ENCODE data around the gene CAPN14.

Gene CAPN14

GRCh38 chr2:31139671-31140070, 77.6 kb downstream of the CAPN14 start:
- Histone ChIP-seq H3K9me3 (ENCODE audit: control insufficient read depth, insufficient read depth, low read length) (peaks cover 2% of the 10 kb centered on the region), H3K9ac (ENCODE audit: low read depth, low read length) (no peak overlapping the region), H3K4me1 (ENCODE audit: insufficient read depth, low read length) (no peaks in the 10 kb centered on the region), H3K36me3 (ENCODE audit: insufficient read depth, low read length) (no peaks in the 10 kb centered on the region)

- Histone ChIP-seq H3K9ac (ENCODE audit: low read depth, low read length) (peak within 1 kb of the TSS; percentile 52), H3K36me3 (ENCODE audit: insufficient read depth, low read length) (no peaks in the 10 kb centered on the region), H3K9me3 (ENCODE audit: control insufficient read depth, insufficient read depth, low read length) (peaks cover 2% of the 10 kb centered on the region), H3K4me1 (ENCODE audit: insufficient read depth, low read length) (no peaks in the 10 kb centered on the region)
Observed at GRCh38 chr2:31138037-31138962, 79.0 kb downstream of the CAPN14 start, which contains the start of gene GALNT14. Gene GALNT14, minus strand, starts transcription at chr2:31138440. Its CDS starts 354 bp downstream, at chr2:31138086.

GRCh38 chr2:31137211-31138036, 79.9 kb downstream of the CAPN14 start:
- H3K4me1 ChIP-seq (ENCODE audit: insufficient read depth, low read length) = peaks cover 2% of the 10 kb centered on the region
- H3K9me3 ChIP-seq (ENCODE audit: control insufficient read depth, insufficient read depth, low read length) = peaks cover 2% of the 10 kb centered on the region
- H3K9ac ChIP-seq (ENCODE audit: low read depth, low read length) = peak overlapping the region; percentile 52
- H3K36me3 ChIP-seq (ENCODE audit: insufficient read depth, low read length) = no peaks in the 10 kb centered on the region

DNA sequence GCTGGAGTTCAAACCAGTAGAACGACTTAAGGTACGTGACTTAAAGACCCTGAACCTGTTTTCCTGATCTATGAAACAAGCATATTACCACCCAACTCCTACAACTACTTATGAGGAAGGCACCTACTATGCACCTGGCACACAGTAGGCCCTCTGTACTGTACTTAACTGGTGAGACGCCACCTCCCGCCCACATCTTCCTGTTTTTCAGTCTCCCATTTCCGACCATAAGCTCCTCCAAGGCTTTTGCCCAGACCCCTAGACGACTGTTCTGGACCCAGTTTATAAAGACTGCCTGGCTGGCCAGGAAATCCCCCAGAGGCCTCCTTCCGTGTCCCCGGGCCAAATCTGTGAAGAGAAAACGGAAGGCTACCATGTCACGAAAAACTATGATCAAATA, 80.6 kb downstream of the CAPN14 start:
- Histone ChIP-seq H3K9ac (ENCODE audit: low read depth, low read length) (peak overlapping the region; percentile 52; the same call in 1 of the 2 replicates), H3K9me3 (ENCODE audit: control insufficient read depth, insufficient read depth, low read length) (peaks cover 2% of the 10 kb centered on the region), H3K4me1 (ENCODE audit: insufficient read depth, low read length) (peaks cover 9% of the 10 kb centered on the region), H3K36me3 (ENCODE audit: insufficient read depth, low read length) (no peaks in the 10 kb centered on the region)

DNA sequence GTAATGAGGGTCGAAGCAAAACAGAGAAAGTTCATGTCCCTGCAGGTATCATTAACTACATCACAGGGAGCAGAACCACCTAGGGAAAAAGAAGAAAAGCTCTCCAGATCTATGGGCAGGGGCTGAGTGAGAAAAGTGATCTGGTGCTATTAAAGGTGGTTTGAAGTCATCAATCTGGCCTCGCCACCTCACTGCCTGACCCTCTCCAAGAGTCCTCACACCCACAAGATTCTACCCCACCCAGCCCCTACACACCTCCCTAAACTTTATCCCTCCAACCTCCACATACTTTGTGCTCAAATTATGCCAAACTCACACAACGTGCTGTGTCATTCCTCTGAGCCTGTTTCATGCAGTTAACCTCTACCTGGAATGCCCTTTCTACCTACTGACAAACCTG, 81.3 kb downstream of the CAPN14 start:
- H3K9ac ChIP-seq (ENCODE audit: low read depth, low read length) = no peak overlapping the region
- H3K9me3 ChIP-seq (ENCODE audit: control insufficient read depth, insufficient read depth, low read length) = peaks cover 2% of the 10 kb centered on the region
- H3K36me3 ChIP-seq (ENCODE audit: insufficient read depth, low read length) = no peaks in the 10 kb centered on the region
- peaks cover 17% of the 10 kb centered on the region for H3K4me1 ChIP-seq (ENCODE audit: insufficient read depth, low read length)

- H3K4me1 ChIP-seq (ENCODE audit: insufficient read depth, low read length) = peaks cover 23% of the 10 kb centered on the region
- H3K9ac ChIP-seq (ENCODE audit: low read depth, low read length) = no peak overlapping the region
- H3K36me3 ChIP-seq (ENCODE audit: insufficient read depth, low read length) = no peaks in the 10 kb centered on the region
- H3K9me3 ChIP-seq (ENCODE audit: control insufficient read depth, insufficient read depth, low read length) = peaks cover 2% of the 10 kb centered on the region
Observed at GRCh38 chr2:31134480-31134879, 82.8 kb downstream of the CAPN14 start.

DNA sequence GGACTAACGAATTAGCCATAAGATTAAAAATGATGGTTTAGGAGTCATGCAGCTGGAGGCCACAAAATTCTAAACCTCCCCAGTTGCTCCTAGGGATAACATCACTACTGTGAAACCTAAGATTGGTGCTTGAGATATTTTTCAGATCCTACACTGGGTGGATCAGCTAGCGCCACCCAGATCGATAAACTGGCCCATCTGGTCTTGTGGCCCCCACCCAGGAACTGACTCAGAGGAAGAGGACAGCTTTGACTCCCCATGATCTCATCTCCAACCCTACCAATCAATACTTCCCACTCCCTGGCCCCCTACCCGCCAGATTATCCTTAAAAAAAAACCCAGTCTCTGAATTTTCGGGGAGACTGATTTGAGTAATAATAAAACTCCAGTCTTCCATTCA, 84.5 kb downstream of the CAPN14 start:
- no peak overlapping the region for H3K9ac ChIP-seq (ENCODE audit: low read depth, low read length)
- H3K4me1 ChIP-seq (ENCODE audit: insufficient read depth, low read length) = peaks cover 23% of the 10 kb centered on the region
- H3K9me3 ChIP-seq (ENCODE audit: control insufficient read depth, insufficient read depth, low read length) = no peaks in the 10 kb centered on the region
- no peaks in the 10 kb centered on the region for H3K36me3 ChIP-seq (ENCODE audit: insufficient read depth, low read length)

- H3K9me3 ChIP-seq (ENCODE audit: control insufficient read depth, insufficient read depth, low read length) = no peaks in the 10 kb centered on the region
- no peaks in the 10 kb centered on the region for H3K36me3 ChIP-seq (ENCODE audit: insufficient read depth, low read length)
- H3K4me1 ChIP-seq (ENCODE audit: insufficient read depth, low read length) = peaks cover 24% of the 10 kb centered on the region
- no peak overlapping the region for H3K9ac ChIP-seq (ENCODE audit: low read depth, low read length)
Observed at GRCh38 chr2:31131871-31132270, 85.4 kb downstream of the CAPN14 start.

DNA sequence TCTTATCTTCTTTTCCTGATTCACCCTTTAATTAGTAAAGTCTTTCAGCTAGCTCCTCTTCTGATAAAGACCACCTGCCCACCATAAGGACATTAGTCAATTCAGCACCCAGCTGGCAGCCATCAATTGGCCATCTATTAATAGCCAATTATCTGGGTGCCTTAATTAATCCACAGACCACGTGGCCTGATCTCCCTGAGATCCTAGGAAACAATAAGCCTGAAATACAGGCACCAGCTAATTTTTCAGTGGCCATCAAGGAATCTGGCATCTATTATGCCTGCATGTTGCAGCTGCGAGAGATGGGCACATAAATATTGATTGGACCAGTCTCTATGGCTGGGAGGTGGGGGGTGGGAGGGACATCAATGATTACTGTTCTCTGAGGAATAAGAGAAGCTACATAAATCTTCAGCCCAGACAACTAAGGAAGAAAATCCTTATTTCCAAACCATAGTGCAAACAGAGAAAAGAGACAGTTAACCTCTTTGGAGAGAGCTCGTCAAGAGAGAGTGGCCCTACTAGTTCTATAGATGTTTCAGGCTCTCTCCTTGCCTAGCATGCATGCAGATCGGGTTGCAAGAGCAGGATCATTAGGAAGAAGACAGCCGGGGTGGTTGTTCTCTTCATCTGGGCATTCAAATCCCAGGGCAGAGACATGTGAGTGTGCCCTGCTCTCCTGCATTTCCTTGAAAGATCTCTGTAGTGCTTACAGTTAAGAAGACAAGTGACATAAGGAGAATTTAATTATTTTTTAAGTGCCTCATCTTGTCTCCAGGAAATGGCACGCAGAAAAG, 87.7 kb downstream of the CAPN14 start:
- peaks cover 2% of the 10 kb centered on the region; the same call in 1 of the 2 replicates for H3K9me3 ChIP-seq (ENCODE audit: control insufficient read depth, insufficient read depth, low read length)
- no peak overlapping the region for H3K9ac ChIP-seq (ENCODE audit: low read depth, low read length)
- peaks cover 32% of the 10 kb centered on the region for H3K4me1 ChIP-seq (ENCODE audit: insufficient read depth, low read length)
- H3K36me3 ChIP-seq (ENCODE audit: insufficient read depth, low read length) = no peaks in the 10 kb centered on the region

- no peak overlapping the region for H3K9ac ChIP-seq (ENCODE audit: low read depth, low read length)
- H3K4me1 ChIP-seq (ENCODE audit: insufficient read depth, low read length) = peaks cover 32% of the 10 kb centered on the region
- no peaks in the 10 kb centered on the region for H3K36me3 ChIP-seq (ENCODE audit: insufficient read depth, low read length)
- H3K9me3 ChIP-seq (ENCODE audit: control insufficient read depth, insufficient read depth, low read length) = peaks cover 2% of the 10 kb centered on the region
Observed at GRCh38 chr2:31127931-31128330, 89.4 kb downstream of the CAPN14 start.

DNA sequence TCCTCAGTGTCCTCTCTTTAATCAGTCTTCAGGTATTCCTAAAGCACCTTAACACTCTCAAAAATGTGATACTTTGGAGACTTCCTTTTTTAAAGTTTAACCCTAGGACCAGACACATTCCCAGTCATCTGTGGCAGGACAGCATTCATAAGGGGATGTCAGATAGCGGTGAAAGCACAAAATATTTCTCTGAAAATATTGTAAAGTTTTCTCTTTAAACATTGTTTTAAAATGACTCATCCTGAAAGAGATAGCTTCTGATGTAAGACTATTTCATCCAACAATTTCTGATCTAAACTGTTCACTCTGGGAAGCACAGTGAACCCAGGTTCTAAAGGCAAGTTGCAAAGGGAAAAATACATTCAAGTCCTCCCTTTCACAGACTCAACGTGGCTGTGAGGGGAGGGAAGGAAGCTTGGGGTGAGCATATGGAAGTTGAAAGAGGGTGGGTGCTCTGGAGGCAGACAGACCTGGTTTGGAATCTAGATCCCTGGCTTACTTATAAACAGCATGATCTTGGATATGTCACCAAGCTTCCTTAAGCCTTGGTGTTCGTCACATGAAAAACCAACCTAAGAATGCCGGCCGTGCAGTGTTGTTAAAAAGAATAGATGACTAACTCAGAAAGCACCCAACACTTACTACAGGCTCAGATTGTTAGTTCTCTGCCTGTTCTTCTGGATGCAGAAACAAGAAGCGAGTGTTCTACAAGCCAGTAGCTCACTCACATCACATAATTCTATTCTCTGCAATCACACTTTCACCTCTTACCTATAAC, 91.2 kb downstream of the CAPN14 start:
- H3K9ac ChIP-seq (ENCODE audit: low read depth, low read length) = no peak overlapping the region
- peaks cover 2% of the 10 kb centered on the region for H3K9me3 ChIP-seq (ENCODE audit: control insufficient read depth, insufficient read depth, low read length)
- H3K36me3 ChIP-seq (ENCODE audit: insufficient read depth, low read length) = no peaks in the 10 kb centered on the region
- H3K4me1 ChIP-seq (ENCODE audit: insufficient read depth, low read length) = peaks cover 17% of the 10 kb centered on the region; the same call in 1 of the 2 replicates

GRCh38 chr2:31124904-31125303, 92.4 kb downstream of the CAPN14 start:
- Histone ChIP-seq H3K9me3 (ENCODE audit: control insufficient read depth, insufficient read depth, low read length) (peaks cover 2% of the 10 kb centered on the region), H3K36me3 (ENCODE audit: insufficient read depth, low read length) (no peaks in the 10 kb centered on the region), H3K4me1 (ENCODE audit: insufficient read depth, low read length) (peaks cover 10% of the 10 kb centered on the region; the same call in 1 of the 2 replicates), H3K9ac (ENCODE audit: low read depth, low read length) (no peak overlapping the region)

All from ES-I3 (cell line).